H9 (cell line): Measurements from ENCODE around the gene SLC45A1. TPM values are rescaled to one million over a fixed set of nuclear protein-coding genes. Genes with fewer than 3 reads are reported as not detected.

Experiments used
- DNase-seq: peaks from one replicate; pipeline ENCODE4 v3.0.0-alpha.2; 2017
- H2AFZ ChIP-seq: one replicate; pipeline ENCODE4 v1.6.1; 2013; ENCODE audit warnings: mild to moderate bottlenecking, low read length, control low read depth, moderate library complexity
- H2AK5ac ChIP-seq: 2 replicates; pipeline ENCODE4 v1.6.1; 2013; ENCODE audit warnings: low read length, control low read depth, mixed read lengths; ENCODE audit not compliant: insufficient read length
- H2BK120ac ChIP-seq: one replicate; pipeline ENCODE4 v1.6.1; 2013; ENCODE audit warnings: low read depth, mild to moderate bottlenecking, low read length, control low read depth, inconsistent platforms; ENCODE audit not compliant: poor library complexity, severe bottlenecking
- H2BK12ac ChIP-seq: 2 replicates; pipeline ENCODE4 v1.6.1; 2013; ENCODE audit warnings: low read length, control low read depth, mixed read lengths, low read depth; ENCODE audit not compliant: insufficient read length
- H2BK15ac ChIP-seq: 2 replicates; pipeline ENCODE4 v1.6.1; 2013; ENCODE audit warnings: low read depth, low read length, control low read depth
- H2BK20ac ChIP-seq: one replicate; pipeline ENCODE4 v1.6.1; 2013; ENCODE audit warnings: low read depth, mild to moderate bottlenecking, low read length, control low read depth, inconsistent platforms; ENCODE audit not compliant: poor library complexity, severe bottlenecking
- H2BK5ac ChIP-seq: 2 replicates; pipeline ENCODE4 v1.6.1; 2013; ENCODE audit warnings: low read length, control low read depth, mixed read lengths; ENCODE audit not compliant: insufficient read length
- H3K14ac ChIP-seq: 2 replicates; pipeline ENCODE4 v1.6.1; 2013; ENCODE audit warnings: low read length, control low read depth; ENCODE audit not compliant: insufficient read depth
- H3K18ac ChIP-seq: 2 replicates; pipeline ENCODE4 v1.6.1; 2013; ENCODE audit warnings: low read depth, mild to moderate bottlenecking, mixed read lengths, low read length, control low read depth; ENCODE audit not compliant: insufficient read length
- H3K23ac ChIP-seq: 2 replicates; pipeline ENCODE4 v1.6.1; 2013; ENCODE audit warnings: low read length, control low read depth, mixed read lengths, low read depth; ENCODE audit not compliant: insufficient read length
- H3K23me2 ChIP-seq: 2 replicates; pipeline ENCODE4 v1.6.1; 2013; ENCODE audit warnings: low read depth, mild to moderate bottlenecking, mixed read lengths, low read length, control low read depth; ENCODE audit not compliant: insufficient read length, poor library complexity, severe bottlenecking
- H3K27ac ChIP-seq: 2 replicates; pipeline ENCODE4 v1.5.1; 2013; ENCODE audit warnings: low read length, control low read depth, mixed read lengths, low read depth; ENCODE audit not compliant: insufficient read length
- H3K27me3 ChIP-seq: 2 replicates; pipeline ENCODE4 v1.6.1; 2013; ENCODE audit warnings: low read length, control low read depth, inconsistent platforms; ENCODE audit not compliant: insufficient read depth
- H3K4ac ChIP-seq: 2 replicates; pipeline ENCODE4 v1.6.1; 2013; ENCODE audit warnings: low read depth, mild to moderate bottlenecking, control low read depth, inconsistent platforms, low read length, moderate library complexity
- H3K4me1 ChIP-seq: 2 replicates; pipeline ENCODE4 v1.6.1; 2013; ENCODE audit warnings: low read length, control low read depth, inconsistent platforms; ENCODE audit not compliant: insufficient read depth
- H3K4me2 ChIP-seq: 2 replicates; pipeline ENCODE4 v1.6.1; 2013; ENCODE audit warnings: low read length, control low read depth, mixed read lengths; ENCODE audit not compliant: insufficient read length, insufficient read depth
- H3K56ac ChIP-seq: 2 replicates; pipeline ENCODE4 v1.6.1; 2013; ENCODE audit warnings: low read depth, mild to moderate bottlenecking, mixed read lengths, low read length, control low read depth; ENCODE audit not compliant: insufficient read length
- H3K79me1 ChIP-seq: 2 replicates; pipeline ENCODE4 v1.6.1; 2013; ENCODE audit warnings: low read depth, mild to moderate bottlenecking, moderate library complexity, low read length, control low read depth, inconsistent platforms; ENCODE audit not compliant: insufficient read depth, poor library complexity, severe bottlenecking
- H3K79me2 ChIP-seq: 2 replicates; pipeline ENCODE4 v1.6.1; 2013; ENCODE audit warnings: low read length, control low read depth, inconsistent platforms; ENCODE audit not compliant: insufficient read depth
- H3K9ac ChIP-seq: 2 replicates; pipeline ENCODE4 v1.6.1; 2013; ENCODE audit warnings: low read length, control low read depth, mixed read lengths; ENCODE audit not compliant: insufficient read length; ENCODE audit errors: extremely low read depth
- H3K9me3 ChIP-seq: one replicate; pipeline ENCODE4 v1.6.1; 2013; ENCODE audit warnings: low read depth, low read length, inconsistent platforms; ENCODE audit not compliant: control insufficient read depth
- H3T11ph ChIP-seq: one replicate; pipeline ENCODE4 v1.6.1; 2013; ENCODE audit warnings: mild to moderate bottlenecking, low read length, control low read depth, inconsistent platforms
- H4K20me1 ChIP-seq: one replicate; pipeline ENCODE4 v1.6.1; 2013; ENCODE audit not compliant: control insufficient read depth, insufficient read length, insufficient read depth
- H4K5ac ChIP-seq: 2 replicates; pipeline ENCODE4 v1.6.1; 2013; ENCODE audit warnings: low read depth, mild to moderate bottlenecking, mixed read lengths, low read length, control low read depth; ENCODE audit not compliant: insufficient read length
- H4K8ac ChIP-seq: replicated peaks from 2 replicates; pipeline ENCODE4 v1.6.1; 2013; ENCODE audit warnings: low read length, control low read depth, mixed read lengths, low read depth; ENCODE audit not compliant: insufficient read length
- H4K91ac ChIP-seq: 2 replicates; pipeline ENCODE4 v1.6.1; 2013; ENCODE audit warnings: low read depth, mild to moderate bottlenecking, moderate library complexity, mixed read lengths, low read length, control low read depth; ENCODE audit not compliant: insufficient read length
- H3K27ac Mint-ChIP-seq, 3 experiments: 2 replicates in 2 of 3; 3 replicates in 1 of 3; pipeline ENCODE4 v1.8.0; 2020 to 2021; ENCODE audit warnings: mixed read lengths in 3 of 3, mild to moderate bottlenecking in 1 of 3, moderate library complexity in 1 of 3
- H3K27me3 Mint-ChIP-seq: 2 replicates; pipeline ENCODE4 v1.8.0; 2021; ENCODE audit warnings: low read depth, mild to moderate bottlenecking, moderate library complexity, mixed read lengths
- H3K36me3 Mint-ChIP-seq, 3 experiments: 2 replicates in 2 of 3; 3 replicates in 1 of 3; pipeline ENCODE4 v1.8.0; 2020 to 2021; ENCODE audit warnings: low read depth in 3 of 3, mixed read lengths in 3 of 3; ENCODE audit not compliant: insufficient read depth in 1 of 3
- H3K4me1 Mint-ChIP-seq, 2 experiments: 2 replicates each; pipeline ENCODE4 v1.8.0; 2020; ENCODE audit warnings: mixed read lengths in 2 of 2
- H3K4me3 Mint-ChIP-seq, 2 experiments: 2 replicates in 1 of 2; 3 replicates in 1 of 2; pipeline ENCODE4 v1.8.0; 2020 to 2021; ENCODE audit warnings: mild to moderate bottlenecking in 2 of 2, mixed read lengths in 2 of 2, moderate library complexity in 1 of 2
- H3K9me3 Mint-ChIP-seq, 2 experiments: 2 replicates in 1 of 2; 3 replicates in 1 of 2; pipeline ENCODE4 v1.8.0; 2020; ENCODE audit warnings: mild to moderate bottlenecking in 2 of 2, mixed read lengths in 2 of 2, moderate library complexity in 1 of 2
- WGBS: extraction: QIAGEN DNeasy Blood & Tissue Kit; methylation state at CpG from one replicate; pipeline ENCODE4 v1.1.7; 2013; ENCODE audit warnings: missing lambda C conversion rate, low lambda C conversion rate, mixed read lengths; ENCODE audit not compliant: insufficient read length; ENCODE audit errors: extremely low coverage; 5-methylcytosine and 5-hydroxymethylcytosine counted together
- total RNA-seq: library from RNA; stranded (reverse); gene quantifications from 2 replicates; pipeline ENCODE4 v1.2.1, GENCODE V29; 2021
- TF ChIP-seq, protein P1 (sequence below): fragments of 200-600 bp; sonication (generic); conservative IDR thresholded peaks from 3 replicates; pipeline ENCODE4 v1.8.0; 2021; ENCODE audit warnings: antibody characterized with exemption, mild to moderate bottlenecking

SLC45A1 gene
- total RNA-seq, 1 experiment from 2014 or later, result 0.63 TPM

DNA sequence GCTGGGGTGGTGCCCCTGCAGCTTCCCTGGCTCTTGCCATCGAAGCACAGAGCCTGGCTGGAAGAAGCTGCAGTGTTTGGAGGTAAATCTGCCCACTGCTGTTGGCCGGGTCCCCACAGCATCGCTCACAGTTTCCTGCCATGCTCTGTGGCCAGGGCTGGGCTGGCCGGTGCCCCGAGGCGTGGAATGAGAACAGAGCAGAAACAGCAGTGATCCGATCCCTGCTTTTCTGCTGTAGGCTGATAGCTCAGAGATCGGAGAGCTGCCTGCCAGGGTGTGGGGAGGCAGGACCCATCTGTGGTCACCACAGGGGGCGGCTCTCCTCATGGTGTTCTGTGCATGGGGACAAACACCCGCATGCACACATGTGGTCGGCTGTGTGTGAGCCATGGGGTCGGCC lies 11.5 kb downstream of the SLC45A1 start:
- Histone ChIP-seq H3K14ac (no peak overlapping the region), H2AFZ (no peak overlapping the region), H4K91ac (no peak overlapping the region), H4K8ac (no peak overlapping the region), H2BK20ac (no peak overlapping the region), H4K20me1 (no peaks in the 10 kb centered on the region), H3K4me1 (no peaks in the 10 kb centered on the region), H2BK120ac (no peak overlapping the region), H2BK15ac (no peak overlapping the region), H2BK5ac (no peak overlapping the region), H3K23me2 (no peaks in the 10 kb centered on the region), H3K9me3 (no peaks in the 10 kb centered on the region), H3K4me2 (no peak overlapping the region), H3T11ph (no peak overlapping the region), H3K79me1 (no peaks in the 10 kb centered on the region), H2AK5ac (no peak overlapping the region), H3K4ac (no peak overlapping the region), H3K23ac (no peak overlapping the region), H3K18ac (no peak overlapping the region), H2BK12ac (no peak overlapping the region), H3K79me2 (no peaks in the 10 kb centered on the region), H3K27ac (no peak overlapping the region), H4K5ac (no peak overlapping the region), H3K9ac (no peak overlapping the region), H3K27me3 (no peaks in the 10 kb centered on the region), H3K56ac (no peak overlapping the region)
- DNase-seq, result no peak
- TF ChIP-seq, protein P1, sequence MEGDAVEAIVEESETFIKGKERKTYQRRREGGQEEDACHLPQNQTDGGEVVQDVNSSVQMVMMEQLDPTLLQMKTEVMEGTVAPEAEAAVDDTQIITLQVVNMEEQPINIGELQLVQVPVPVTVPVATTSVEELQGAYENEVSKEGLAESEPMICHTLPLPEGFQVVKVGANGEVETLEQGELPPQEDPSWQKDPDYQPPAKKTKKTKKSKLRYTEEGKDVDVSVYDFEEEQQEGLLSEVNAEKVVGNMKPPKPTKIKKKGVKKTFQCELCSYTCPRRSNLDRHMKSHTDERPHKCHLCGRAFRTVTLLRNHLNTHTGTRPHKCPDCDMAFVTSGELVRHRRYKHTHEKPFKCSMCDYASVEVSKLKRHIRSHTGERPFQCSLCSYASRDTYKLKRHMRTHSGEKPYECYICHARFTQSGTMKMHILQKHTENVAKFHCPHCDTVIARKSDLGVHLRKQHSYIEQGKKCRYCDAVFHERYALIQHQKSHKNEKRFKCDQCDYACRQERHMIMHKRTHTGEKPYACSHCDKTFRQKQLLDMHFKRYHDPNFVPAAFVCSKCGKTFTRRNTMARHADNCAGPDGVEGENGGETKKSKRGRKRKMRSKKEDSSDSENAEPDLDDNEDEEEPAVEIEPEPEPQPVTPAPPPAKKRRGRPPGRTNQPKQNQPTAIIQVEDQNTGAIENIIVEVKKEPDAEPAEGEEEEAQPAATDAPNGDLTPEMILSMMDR, result no peak
- WGBS, result no CpG with 5 or more reads among the region's 12 CpGs
- Mint-ChIP-seq H3K27ac (no peak overlapping the region), H3K4me3 (no peak overlapping the region), H3K9me3 (no peaks in the 10 kb centered on the region; a peak in 1 of 5 replicates), H3K27me3 (no peaks in the 10 kb centered on the region), H3K36me3 (no peaks in the 10 kb centered on the region; a peak in 1 of 7 replicates), H3K4me1 (peaks cover 0 to 2% of the 10 kb centered on the region in 2 experiments; a peak in 1 of 4 replicates)
